Naive thymus-derived CD4-positive, alpha-beta T cell (primary cell): ENCODE data around the gene MAGEF1. TPM values are rescaled to one million over a fixed set of nuclear protein-coding genes. Genes with fewer than 3 reads are reported as not detected.

Source experiments
- ATAC-seq: fragments of 150-1000 bp; cut with Tn5 transposase; 2 replicates; pipeline ENCODE4 v1.10.0; 2021; ENCODE audit warnings: mild to moderate bottlenecking, moderate library complexity
- CTCF ChIA-PET: fragments of 350-600 bp; sonication (Branson Sonifier 250); formaldehyde crosslinking; loops from one replicate; lab custom pipeline; 2021; ENCODE audit warnings: antibody characterized with exemption; lab: Charles Lee
- POLR2A ChIA-PET: fragments of 350-600 bp; sonication (Branson Sonifier 250); formaldehyde crosslinking; loops from one replicate; lab custom pipeline; 2021; ENCODE audit warnings: antibody characterized with exemption, inconsistent platforms; lab: Charles Lee
- DNase-seq, 9 donors: peaks; one replicate each; pipeline versions ENCODE4 v3.0.0 to v3.0.0-alpha.2; 2020 to 2022; ENCODE audit warnings: mixed read lengths in 1 of 9
- H3K27ac ChIP-seq: one replicate; pipeline ENCODE4 v1.7.0; 2013; ENCODE audit warnings: mild to moderate bottlenecking, low read depth, low read length, moderate library complexity
- H3K27me3 ChIP-seq, 2 donors: one replicate each; pipeline ENCODE4 v1.7.0; 2013; ENCODE audit warnings: low read length in 2 of 2, mild to moderate bottlenecking in 2 of 2, moderate library complexity in 2 of 2; ENCODE audit not compliant: control insufficient read depth in 2 of 2, insufficient read depth in 2 of 2
- H3K36me3 ChIP-seq, 3 experiments: 1 replicate in 2 of 3; 2 replicates in 1 of 3; pipeline ENCODE4 v1.7.0; 2013; ENCODE audit warnings: low read length in 3 of 3, mild to moderate bottlenecking in 3 of 3, moderate library complexity in 1 of 3; ENCODE audit not compliant: insufficient read depth in 3 of 3, control insufficient read depth in 2 of 3
- H3K4me1 ChIP-seq, 2 donors: one replicate each; pipeline ENCODE4 v1.7.0; 2013; ENCODE audit warnings: low read length in 2 of 2, mild to moderate bottlenecking in 2 of 2, moderate library complexity in 1 of 2; ENCODE audit not compliant: control insufficient read depth in 2 of 2, insufficient read depth in 2 of 2
- H3K4me3 ChIP-seq: 2 replicates; pipeline ENCODE4 v1.7.0; 2013; ENCODE audit warnings: mild to moderate bottlenecking, low read length
- H3K9me3 ChIP-seq, 3 experiments: 1 replicate in 2 of 3; 2 replicates in 1 of 3; pipeline ENCODE4 v1.7.0; 2013; ENCODE audit warnings: low read length in 3 of 3; ENCODE audit not compliant: control insufficient read depth in 2 of 3
- H3K27ac Mint-ChIP-seq, 9 donors: one replicate each; pipeline ENCODE4 v1.8.0; 2020 to 2022; ENCODE audit warnings: mixed read lengths in 9 of 9, mild to moderate bottlenecking in 8 of 9, moderate library complexity in 5 of 9, inconsistent platforms in 2 of 9
- H3K27me3 Mint-ChIP-seq, 5 donors: one replicate each; pipeline ENCODE4 v1.8.0; 2021 to 2022; ENCODE audit warnings: mixed read lengths in 5 of 5, mild to moderate bottlenecking in 1 of 5
- H3K36me3 Mint-ChIP-seq, 5 donors: one replicate each; pipeline ENCODE4 v1.8.0; 2020 to 2022; ENCODE audit warnings: mixed read lengths in 5 of 5, mild to moderate bottlenecking in 3 of 5, inconsistent platforms in 1 of 5
- H3K4me1 Mint-ChIP-seq, 7 donors: one replicate each; pipeline ENCODE4 v1.8.0; 2020 to 2022; ENCODE audit warnings: mixed read lengths in 7 of 7, mild to moderate bottlenecking in 3 of 7, inconsistent platforms in 1 of 7
- H3K4me3 Mint-ChIP-seq, 10 donors: one replicate each; pipeline ENCODE4 v1.8.0; 2020 to 2022; ENCODE audit warnings: mild to moderate bottlenecking in 10 of 10, mixed read lengths in 10 of 10, moderate library complexity in 6 of 10, inconsistent platforms in 2 of 10
- H3K9me3 Mint-ChIP-seq, 11 donors: one replicate each; pipeline ENCODE4 v1.8.0; 2020 to 2022; ENCODE audit warnings: mixed read lengths in 11 of 11, mild to moderate bottlenecking in 4 of 11, inconsistent platforms in 1 of 11, moderate library complexity in 1 of 11
- intact Hi-C, 2 donors: fragments of 100-400 bp; cut with micrococcal nuclease; formaldehyde crosslinking; loops; one replicate each; pipeline ENCODE4 v1.15.1; 2023
- polyA plus RNA-seq, 2 donors: library from polyadenylated mRNA; unstranded; fragments of 300-500 nt; fragmentation: Illumina TruSeq; gene quantifications; one replicate each; pipeline ENCODE4 v1.2.3, GENCODE V29; 2021
- total RNA-seq, 6 experiments: library from RNA in 5 of 6; stranded (reverse) in 5 of 6; gene quantifications; 1 replicate in 5 of 6; 2 replicates in 1 of 6; pipeline ENCODE4 v1.2.3 and lab custom pipeline; 2021 to 2026

The MAGEF1 gene
- total and polyA plus RNA-seq, 7 experiments from 2014 or later: 9.0 to 40.0 (median 17.0) TPM

GRCh38 chr3:184674626-184675025, 37.2 kb downstream of the MAGEF1 start:
- intact Hi-C loops: no loop called here
- H3K36me3 Mint-ChIP-seq: no peaks in the 10 kb centered on the region
- no peak overlapping the region for H3K27ac Mint-ChIP-seq
- peaks cover 0 to 6% (median 0%) of the 10 kb centered on the region in 7 donors for H3K4me1 Mint-ChIP-seq
- ATAC-seq (no peak), DNase-seq (no peak)
- CTCF ChIA-PET: no interaction called here
- Histone ChIP-seq H3K27ac (no peak overlapping the region), H3K4me1 (no peaks in the 10 kb centered on the region), H3K9me3 (no peaks in the 10 kb centered on the region), H3K27me3 (no peaks in the 10 kb centered on the region), H3K36me3 (no peaks in the 10 kb centered on the region), H3K4me3 (no peak overlapping the region)
- peaks cover 0 to 24% (median 0%) of the 10 kb centered on the region in 5 donors for H3K27me3 Mint-ChIP-seq
- POLR2A ChIA-PET: no interaction called here
- peaks cover 0 to 2% (median 0%) of the 10 kb centered on the region in 11 donors for H3K9me3 Mint-ChIP-seq
- H3K4me3 Mint-ChIP-seq: no peak overlapping the region

- H3K4me1 Mint-ChIP-seq: peaks cover 0 to 6% (median 0%) of the 10 kb centered on the region in 7 donors
- POLR2A ChIA-PET: no interaction called here
- no peak overlapping the region for H3K4me3 ChIP-seq
- no peak overlapping the region for H3K27ac ChIP-seq
- peaks cover 0 to 22% (median 0%) of the 10 kb centered on the region in 5 donors for H3K27me3 Mint-ChIP-seq
- no peak overlapping the region for H3K27ac Mint-ChIP-seq
- H3K9me3 ChIP-seq: no peaks in the 10 kb centered on the region
- intact Hi-C loops: no loop called here
- DNase-seq: no peak
- no peak overlapping the region for H3K4me3 Mint-ChIP-seq
- no peaks in the 10 kb centered on the region for H3K36me3 Mint-ChIP-seq
- peaks cover 0 to 2% (median 0%) of the 10 kb centered on the region in 11 donors for H3K9me3 Mint-ChIP-seq
- no peaks in the 10 kb centered on the region for H3K36me3 ChIP-seq
- no peaks in the 10 kb centered on the region for H3K4me1 ChIP-seq
- ATAC-seq: no peak
- CTCF ChIA-PET: no interaction called here
- no peaks in the 10 kb centered on the region for H3K27me3 ChIP-seq
Measured at GRCh38 chr3:184672977-184673870, 38.6 kb downstream of the MAGEF1 start.

GRCh38 chr3:184672335-184672734, 39.5 kb downstream of the MAGEF1 start:
- Histone ChIP-seq H3K27ac (no peak overlapping the region), H3K27me3 (no peaks in the 10 kb centered on the region), H3K4me3 (no peak overlapping the region), H3K9me3 (no peaks in the 10 kb centered on the region), H3K4me1 (no peaks in the 10 kb centered on the region), H3K36me3 (no peaks in the 10 kb centered on the region)
- ATAC-seq (no peak), DNase-seq (no peak)
- H3K27ac Mint-ChIP-seq: peak overlapping the region in 1 of 9 donors; percentile 31
- POLR2A ChIA-PET: no interaction called here
- H3K4me1 Mint-ChIP-seq: peaks cover 0 to 6% (median 0%) of the 10 kb centered on the region in 7 donors
- H3K4me3 Mint-ChIP-seq: no peak overlapping the region
- intact Hi-C loops: no loop called here
- no peaks in the 10 kb centered on the region for H3K36me3 Mint-ChIP-seq
- CTCF ChIA-PET: no interaction called here
- peaks cover 0 to 2% (median 0%) of the 10 kb centered on the region in 11 donors for H3K9me3 Mint-ChIP-seq
- peaks cover 0 to 26% (median 0%) of the 10 kb centered on the region in 5 donors for H3K27me3 Mint-ChIP-seq

- Mint-ChIP-seq H3K4me3 (no peak overlapping the region), H3K4me1 (peaks cover 0 to 2% (median 0%) of the 10 kb centered on the region in 7 donors), H3K27ac (no peak overlapping the region), H3K36me3 (no peaks in the 10 kb centered on the region), H3K9me3 (peaks cover 0 to 2% (median 0%) of the 10 kb centered on the region in 11 donors), H3K27me3 (peaks cover 0 to 32% (median 12%) of the 10 kb centered on the region in 5 donors)
- Histone ChIP-seq H3K4me3 (no peak overlapping the region), H3K9me3 (no peaks in the 10 kb centered on the region), H3K27me3 (no peaks in the 10 kb centered on the region), H3K27ac (no peak overlapping the region), H3K4me1 (no peaks in the 10 kb centered on the region), H3K36me3 (no peaks in the 10 kb centered on the region)
- no peak for DNase-seq
- intact Hi-C loops: no loop called here
- ChIA-PET POLR2A (interaction anchor here (0.6 kb wide), 1 partner anchor 109 kb away, joined by 3 read pairs; no protein-coding TSS in a partner anchor), CTCF (interaction anchor here (0.7 kb wide), 1 partner anchor 11 kb away, joined by 4 read pairs; no protein-coding TSS in a partner anchor)
- no peak for ATAC-seq
Measured at GRCh38 chr3:184670091-184670602, 41.7 kb downstream of the MAGEF1 start.

- peaks cover 0 to 2% (median 0%) of the 10 kb centered on the region in 11 donors for H3K9me3 Mint-ChIP-seq
- no peak overlapping the region for H3K4me3 ChIP-seq
- DNase-seq: no peak
- peaks cover 0 to 32% (median 12%) of the 10 kb centered on the region in 5 donors for H3K27me3 Mint-ChIP-seq
- H3K4me1 Mint-ChIP-seq: peaks cover 0 to 2% (median 0%) of the 10 kb centered on the region in 7 donors
- no peak overlapping the region for H3K4me3 Mint-ChIP-seq
- H3K4me1 ChIP-seq: no peaks in the 10 kb centered on the region
- H3K27ac Mint-ChIP-seq: no peak overlapping the region
- ChIA-PET POLR2A (no interaction called here), CTCF (interaction anchor here (0.7 kb wide), 1 partner anchor 11 kb away, joined by 4 read pairs; no protein-coding TSS in a partner anchor)
- no peaks in the 10 kb centered on the region for H3K36me3 ChIP-seq
- H3K36me3 Mint-ChIP-seq: no peaks in the 10 kb centered on the region
- no peaks in the 10 kb centered on the region for H3K27me3 ChIP-seq
- H3K27ac ChIP-seq: no peak overlapping the region
- H3K9me3 ChIP-seq: no peaks in the 10 kb centered on the region
- no peak for ATAC-seq
- intact Hi-C loops: no loop called here
Measured at GRCh38 chr3:184669578-184669977, 42.3 kb downstream of the MAGEF1 start.

GRCh38 chr3:184666442-184666841, 45.4 kb downstream of the MAGEF1 start:
- CTCF ChIA-PET: no interaction called here
- H3K27me3 Mint-ChIP-seq: peaks cover 0 to 26% (median 12%) of the 10 kb centered on the region in 5 donors
- Histone ChIP-seq H3K9me3 (no peaks in the 10 kb centered on the region), H3K36me3 (no peaks in the 10 kb centered on the region), H3K4me3 (no peak overlapping the region), H3K27me3 (no peaks in the 10 kb centered on the region), H3K27ac (no peak overlapping the region), H3K4me1 (no peaks in the 10 kb centered on the region)
- no peaks in the 10 kb centered on the region for H3K36me3 Mint-ChIP-seq
- H3K9me3 Mint-ChIP-seq: peaks cover 0 to 2% (median 0%) of the 10 kb centered on the region in 11 donors
- POLR2A ChIA-PET: no interaction called here
- no peak overlapping the region for H3K27ac Mint-ChIP-seq
- intact Hi-C loops: no loop called here
- H3K4me1 Mint-ChIP-seq: no peaks in the 10 kb centered on the region
- DNase-seq: no peak
- no peak overlapping the region for H3K4me3 Mint-ChIP-seq
- no peak for ATAC-seq
